Trophoblast cell (in vitro differentiated cells and primary cell): ENCODE measurements around the gene LPP.

Experiments
- DNase-seq, 2 donors: peaks; one replicate each; pipeline ENCODE4 v3.0.0-alpha.2; 2016
- H2AFZ ChIP-seq: 2 replicates; pipeline ENCODE4 v1.6.1; 2013; ENCODE audit warnings: low read length, moderate library complexity, mild to moderate bottlenecking; ENCODE audit not compliant: insufficient read depth, poor library complexity
- H2AK5ac ChIP-seq: 2 replicates; pipeline ENCODE4 v1.6.1; 2013; ENCODE audit warnings: mild to moderate bottlenecking, low read length
- H2BK120ac ChIP-seq: 2 replicates; pipeline ENCODE4 v1.6.1; 2013; ENCODE audit warnings: low read length, mild to moderate bottlenecking, moderate library complexity; ENCODE audit not compliant: insufficient read depth, poor library complexity
- H2BK12ac ChIP-seq: 2 replicates; pipeline ENCODE4 v1.6.1; 2013; ENCODE audit warnings: mild to moderate bottlenecking, low read length, moderate library complexity
- H2BK5ac ChIP-seq: 2 replicates; pipeline ENCODE4 v1.6.1; 2013; ENCODE audit warnings: low read length, low read depth, moderate library complexity, mild to moderate bottlenecking; ENCODE audit not compliant: poor library complexity
- H3K14ac ChIP-seq: 2 replicates; pipeline ENCODE4 v1.6.1; 2013; ENCODE audit warnings: mild to moderate bottlenecking, low read length
- H3K18ac ChIP-seq: 2 replicates; pipeline ENCODE4 v1.6.1; 2013; ENCODE audit warnings: mild to moderate bottlenecking, low read length
- H3K23ac ChIP-seq: 2 replicates; pipeline ENCODE4 v1.6.1; 2013; ENCODE audit warnings: low read length
- H3K27ac ChIP-seq: 2 replicates; pipeline ENCODE4 v1.5.1; 2013; ENCODE audit warnings: low read depth, mild to moderate bottlenecking, inconsistent platforms, low read length, moderate library complexity
- H3K27me3 ChIP-seq: 2 replicates; pipeline ENCODE4 v1.6.1; 2013; ENCODE audit warnings: inconsistent platforms, mild to moderate bottlenecking, low read length, moderate library complexity; ENCODE audit not compliant: insufficient read depth
- H3K36me3 ChIP-seq, 2 experiments: 1 replicate in 1 of 2; 2 replicates in 1 of 2; pipeline ENCODE4 v1.6.1; 2013; ENCODE audit warnings: low read length in 2 of 2, mild to moderate bottlenecking in 2 of 2, moderate library complexity in 1 of 2; ENCODE audit not compliant: insufficient read depth in 2 of 2, control insufficient read depth in 1 of 2
- H3K4ac ChIP-seq: 2 replicates; pipeline ENCODE4 v1.6.1; 2013; ENCODE audit warnings: low read depth, mild to moderate bottlenecking, low read length, moderate library complexity
- H3K4me1 ChIP-seq, 2 experiments: 1 replicate in 1 of 2; 2 replicates in 1 of 2; pipeline ENCODE4 v1.6.1; 2013; ENCODE audit warnings: low read length in 2 of 2, mild to moderate bottlenecking in 2 of 2, moderate library complexity in 1 of 2; ENCODE audit not compliant: insufficient read depth in 2 of 2, control insufficient read depth in 1 of 2
- H3K4me2 ChIP-seq: 2 replicates; pipeline ENCODE4 v1.6.1; 2013; ENCODE audit warnings: inconsistent platforms, mild to moderate bottlenecking, low read length, moderate library complexity
- H3K4me3 ChIP-seq: 2 replicates; pipeline ENCODE4 v1.5.1; 2013; ENCODE audit warnings: mild to moderate bottlenecking, low read depth, low read length, inconsistent platforms
- H3K79me1 ChIP-seq: one replicate; pipeline ENCODE4 v1.6.1; 2013; ENCODE audit warnings: low read length
- H3K79me2 ChIP-seq: 2 replicates; pipeline ENCODE4 v1.6.1; 2013; ENCODE audit warnings: low read length, mild to moderate bottlenecking; ENCODE audit not compliant: control insufficient read depth, insufficient read depth, poor library complexity
- H3K9ac ChIP-seq: 2 replicates; pipeline ENCODE4 v1.6.1; 2013; ENCODE audit warnings: mild to moderate bottlenecking, low read length
- H3K9me3 ChIP-seq: 2 replicates; pipeline ENCODE4 v1.6.1; 2013; ENCODE audit warnings: low read depth, mild to moderate bottlenecking, control low read depth, inconsistent platforms, low read length; ENCODE audit not compliant: insufficient read depth
- H4K12ac ChIP-seq: 2 replicates; pipeline ENCODE4 v1.6.1; 2013; ENCODE audit warnings: low read depth, mild to moderate bottlenecking, low read length, moderate library complexity
- H4K8ac ChIP-seq: 2 replicates; pipeline ENCODE4 v1.6.1; 2013; ENCODE audit warnings: low read depth, mild to moderate bottlenecking, low read length, moderate library complexity
- H4K91ac ChIP-seq: one replicate; pipeline ENCODE4 v1.6.1; 2013; ENCODE audit warnings: low read depth, mild to moderate bottlenecking, low read length, moderate library complexity
- WGBS: extraction: QIAGEN DNeasy Blood & Tissue Kit; methylation state at CpG from one replicate; pipeline ENCODE4 v1.1.7; 2013; ENCODE audit warnings: missing lambda C conversion rate; ENCODE audit not compliant: insufficient read length, insufficient coverage; ENCODE audit errors: extremely low coverage; 5-methylcytosine and 5-hydroxymethylcytosine counted together

The LPP gene

GRCh38 chr3:188573956-188574355, 420.0 kb downstream of the LPP start:
- H3K79me1 ChIP-seq = no peaks in the 10 kb centered on the region
- H3K14ac ChIP-seq = no peak overlapping the region
- no peak overlapping the region for H3K27ac ChIP-seq
- no peak for DNase-seq
- no peak overlapping the region for H3K4me2 ChIP-seq
- H3K36me3 ChIP-seq = peaks cover 0 to 1% of the 10 kb centered on the region in 2 experiments
- H2AFZ ChIP-seq = no peak overlapping the region
- no peak overlapping the region for H2BK12ac ChIP-seq
- H4K91ac ChIP-seq = no peak overlapping the region
- H3K18ac ChIP-seq = no peak overlapping the region
- H4K12ac ChIP-seq = no peak overlapping the region
- no peak overlapping the region for H3K23ac ChIP-seq
- no peaks in the 10 kb centered on the region for H3K9me3 ChIP-seq
- no peak overlapping the region for H2BK5ac ChIP-seq
- H2AK5ac ChIP-seq = no peak overlapping the region
- H3K9ac ChIP-seq = no peak overlapping the region
- H2BK120ac ChIP-seq = no peak overlapping the region
- no peak overlapping the region for H3K4ac ChIP-seq
- H3K4me3 ChIP-seq = no peak overlapping the region
- H3K27me3 ChIP-seq = no peaks in the 10 kb centered on the region
- no peak overlapping the region for H4K8ac ChIP-seq
- no peaks in the 10 kb centered on the region for H3K79me2 ChIP-seq
- WGBS = no CpG with 5 or more reads among the region's 3 CpGs
- no peaks in the 10 kb centered on the region for H3K4me1 ChIP-seq

- Histone ChIP-seq H4K91ac (no peak overlapping the region), H3K9me3 (no peaks in the 10 kb centered on the region), H2AK5ac (no peak overlapping the region), H3K4me1 (no peaks in the 10 kb centered on the region), H3K18ac (no peak overlapping the region), H3K14ac (no peak overlapping the region), H3K27me3 (no peaks in the 10 kb centered on the region), H3K79me2 (no peaks in the 10 kb centered on the region), H3K4ac (no peak overlapping the region), H2BK5ac (no peak overlapping the region), H3K27ac (no peak overlapping the region), H2BK120ac (no peak overlapping the region), H4K12ac (no peak overlapping the region), H3K36me3 (peaks cover 0 to 1% of the 10 kb centered on the region in 2 experiments), H2BK12ac (no peak overlapping the region), H3K79me1 (no peaks in the 10 kb centered on the region), H4K8ac (no peak overlapping the region), H3K4me3 (no peak overlapping the region), H3K9ac (no peak overlapping the region), H2AFZ (no peak overlapping the region), H3K23ac (no peak overlapping the region), H3K4me2 (no peak overlapping the region)
- DNase-seq = no peak
- WGBS = no CpG with 5 or more reads among the region's 5 CpGs
These were observed 420.9 kb downstream of the LPP start for GRCh38 chr3:188574885-188575284.

GRCh38 chr3:188575501-188575900, 421.5 kb downstream of the LPP start:
- Histone ChIP-seq H3K36me3 (peaks cover 0 to 1% of the 10 kb centered on the region in 2 experiments), H3K27ac (no peak overlapping the region), H2AK5ac (no peak overlapping the region), H4K12ac (no peak overlapping the region), H3K79me1 (no peaks in the 10 kb centered on the region), H3K4me3 (no peak overlapping the region), H3K4me1 (no peaks in the 10 kb centered on the region), H3K27me3 (no peaks in the 10 kb centered on the region), H4K8ac (no peak overlapping the region), H3K18ac (no peak overlapping the region), H3K14ac (no peak overlapping the region), H3K4me2 (no peak overlapping the region), H4K91ac (no peak overlapping the region), H3K9ac (no peak overlapping the region), H3K79me2 (no peaks in the 10 kb centered on the region), H2BK120ac (no peak overlapping the region), H2AFZ (no peak overlapping the region), H3K23ac (no peak overlapping the region), H3K4ac (no peak overlapping the region), H2BK5ac (no peak overlapping the region), H3K9me3 (no peaks in the 10 kb centered on the region), H2BK12ac (no peak overlapping the region)
- WGBS = no CpG with 5 or more reads among the region's 6 CpGs
- no peak for DNase-seq

GRCh38 chr3:188577539-188577938, 423.6 kb downstream of the LPP start:
- no CpG with 5 or more reads among the region's 3 CpGs for WGBS
- H3K4me1 ChIP-seq = no peaks in the 10 kb centered on the region
- no peak overlapping the region for H3K27ac ChIP-seq
- no peaks in the 10 kb centered on the region for H3K79me1 ChIP-seq
- H3K36me3 ChIP-seq = peaks cover 0 to 1% of the 10 kb centered on the region in 2 experiments
- no peak overlapping the region for H2BK120ac ChIP-seq
- no peak overlapping the region for H2AFZ ChIP-seq
- no peak overlapping the region for H4K8ac ChIP-seq
- DNase-seq = no peak
- H4K12ac ChIP-seq = no peak overlapping the region
- no peak overlapping the region for H3K4me2 ChIP-seq
- H2BK12ac ChIP-seq = no peak overlapping the region
- no peak overlapping the region for H3K18ac ChIP-seq
- no peak overlapping the region for H3K4me3 ChIP-seq
- no peaks in the 10 kb centered on the region for H3K79me2 ChIP-seq
- H3K14ac ChIP-seq = no peak overlapping the region
- no peaks in the 10 kb centered on the region for H3K27me3 ChIP-seq
- H4K91ac ChIP-seq = no peak overlapping the region
- H3K23ac ChIP-seq = no peak overlapping the region
- H3K4ac ChIP-seq = no peak overlapping the region
- no peak overlapping the region for H3K9ac ChIP-seq
- H2BK5ac ChIP-seq = no peak overlapping the region
- no peaks in the 10 kb centered on the region for H3K9me3 ChIP-seq
- H2AK5ac ChIP-seq = no peak overlapping the region
